CD14-positive monocyte (primary cell): ENCODE results near the gene MAP2. TPM values are rescaled to one million over a fixed set of nuclear protein-coding genes. Genes with fewer than 3 reads are reported as not detected.

ENCODE experiments used
- DNase-seq, 3 donors: peaks; one replicate each; pipeline ENCODE4 v3.0.0-alpha.2; 2011 to 2022
- H2AFZ ChIP-seq: 2 replicates; pipeline ENCODE4 v1.6.0; 2012; ENCODE audit warnings: mild to moderate bottlenecking, low read depth, low read length, inconsistent platforms; ENCODE audit not compliant: insufficient read depth, poor library complexity, severe bottlenecking
- H3K27ac ChIP-seq, 2 donors: 1 replicate in 1 of 2; 2 replicates in 1 of 2; pipeline ENCODE4 v1.5.1; 2012 to 2013; ENCODE audit warnings: low read length in 2 of 2, control low read depth in 1 of 2, inconsistent platforms in 1 of 2, low read depth in 1 of 2, mild to moderate bottlenecking in 1 of 2
- H3K27me3 ChIP-seq, 2 donors: one replicate each; pipeline versions ENCODE4 v1.6.0 to v1.6.1; 2011 to 2013; ENCODE audit warnings: low read length in 2 of 2; ENCODE audit not compliant: control insufficient read depth in 2 of 2, insufficient read depth in 2 of 2
- H3K36me3 ChIP-seq, 2 donors: replicated peaks in 1 of 2; 1 replicate in 1 of 2; 2 replicates in 1 of 2; pipeline versions ENCODE4 v1.5.1 to v1.6.1; 2012 to 2013; ENCODE audit warnings: low read length in 2 of 2, control low read depth in 1 of 2, inconsistent platforms in 1 of 2, mild to moderate bottlenecking in 1 of 2; ENCODE audit not compliant: insufficient read depth in 2 of 2, control insufficient read depth in 1 of 2
- H3K4me1 ChIP-seq, 2 donors: 1 replicate in 1 of 2; 2 replicates in 1 of 2; pipeline versions ENCODE4 v1.5.1 to v1.6.1; 2012 to 2013; ENCODE audit warnings: low read length in 2 of 2, control low read depth in 1 of 2, inconsistent platforms in 1 of 2, mild to moderate bottlenecking in 1 of 2, moderate library complexity in 1 of 2; ENCODE audit not compliant: insufficient read depth in 2 of 2, control insufficient read depth in 1 of 2
- H3K4me2 ChIP-seq: replicated peaks from 2 replicates; pipeline ENCODE3; 2012; ENCODE audit warnings: low read length, moderate library complexity, mild to moderate bottlenecking; ENCODE audit not compliant: poor library complexity, severe bottlenecking; ENCODE audit errors: extremely low read depth
- H3K4me3 ChIP-seq, 3 experiments: fragments of 200-600 bp in 1 of 3; sonication (generic) in 1 of 3; replicated peaks in 1 of 3; 1 replicate in 2 of 3; 2 replicates in 1 of 3; pipeline ENCODE4 v1.5.1; 2011 to 2013; ENCODE audit warnings: low read length in 3 of 3, mild to moderate bottlenecking in 3 of 3, control low read depth in 2 of 3, low read depth in 2 of 3, inconsistent platforms in 1 of 3, moderate library complexity in 1 of 3
- H3K79me2 ChIP-seq: 2 replicates; pipeline ENCODE4 v1.6.0; 2012; ENCODE audit warnings: mild to moderate bottlenecking, control low read depth, inconsistent platforms, low read length, moderate library complexity; ENCODE audit not compliant: insufficient read depth
- H3K9ac ChIP-seq: 2 replicates; pipeline ENCODE4 v1.6.0; 2017; ENCODE audit warnings: low read length, mild to moderate bottlenecking; ENCODE audit not compliant: insufficient read depth, poor library complexity, severe bottlenecking
- H3K9me3 ChIP-seq, 2 donors: replicated peaks in 1 of 2; 1 replicate in 1 of 2; 2 replicates in 1 of 2; pipeline versions ENCODE4 v1.5.1 to v1.6.1; 2012 to 2013; ENCODE audit warnings: low read length in 2 of 2, control low read depth in 1 of 2; ENCODE audit not compliant: control insufficient read depth in 1 of 2, insufficient read depth in 1 of 2
- H4K20me1 ChIP-seq: 2 replicates; pipeline ENCODE4 v1.6.0; 2012; ENCODE audit warnings: mild to moderate bottlenecking, low read length, control low read depth, moderate library complexity; ENCODE audit not compliant: insufficient read depth
- H3K27ac Mint-ChIP-seq, 7 donors: one replicate each; pipeline ENCODE4 v1.8.0; 2020; ENCODE audit warnings: mild to moderate bottlenecking in 7 of 7, mixed read lengths in 7 of 7, moderate library complexity in 6 of 7, inconsistent platforms in 2 of 7
- H3K27me3 Mint-ChIP-seq, 3 donors: one replicate each; pipeline ENCODE4 v1.8.0; 2021 to 2022; ENCODE audit warnings: low read depth in 3 of 3, mild to moderate bottlenecking in 3 of 3, mixed read lengths in 3 of 3, moderate library complexity in 3 of 3, inconsistent platforms in 1 of 3
- H3K36me3 Mint-ChIP-seq, 2 donors: one replicate each; pipeline ENCODE4 v1.8.0; 2020; ENCODE audit warnings: mixed read lengths in 2 of 2, inconsistent platforms in 1 of 2, mild to moderate bottlenecking in 1 of 2
- H3K4me1 Mint-ChIP-seq: one replicate; pipeline ENCODE4 v1.8.0; 2020; ENCODE audit warnings: mild to moderate bottlenecking, mixed read lengths
- H3K4me3 Mint-ChIP-seq, 2 donors: one replicate each; pipeline ENCODE4 v1.8.0; 2020; ENCODE audit warnings: mild to moderate bottlenecking in 2 of 2, mixed read lengths in 2 of 2, moderate library complexity in 1 of 2
- H3K9me3 Mint-ChIP-seq, 7 donors: one replicate each; pipeline ENCODE4 v1.8.0; 2020 to 2022; ENCODE audit warnings: mixed read lengths in 7 of 7, mild to moderate bottlenecking in 6 of 7, moderate library complexity in 6 of 7, inconsistent platforms in 2 of 7
- WGBS: methylation state at CpG from one replicate; pipeline ENCODE4 v1.1.5; 2013; ENCODE audit warnings: missing lambda C conversion rate; ENCODE audit not compliant: insufficient coverage; 5-methylcytosine and 5-hydroxymethylcytosine counted together
- intact Hi-C, 2 donors: fragments of 100-400 bp; cut with micrococcal nuclease; formaldehyde crosslinking; loops; one replicate each; pipeline versions ENCODE4 v1.15.0 to v1.15.1; 2023
- polyA plus RNA-seq, 3 donors: library from polyadenylated mRNA; depleted of rRNA in 1 of 3; unstranded in 2 of 3; stranded (reverse) in 1 of 3; fragments of 300-500 nt in 2 of 3; fragments of >200 nt in 1 of 3; fragmentation: Illumina TruSeq in 2 of 3; gene quantifications; 1 replicate in 2 of 3; 2 replicates in 1 of 3; pipeline ENCODE4 v1.2.3, GENCODE V29; 2012 to 2021
- TF ChIP-seq, protein P1 (sequence below): fragments of 200-600 bp; IDR thresholded peaks from one replicate; pipeline ENCODE4 v1.8.0; 2022; ENCODE audit warnings: antibody characterized with exemption, mild to moderate bottlenecking

The MAP2 gene
- polyA plus RNA-seq, 3 donors: not detected

DNA sequence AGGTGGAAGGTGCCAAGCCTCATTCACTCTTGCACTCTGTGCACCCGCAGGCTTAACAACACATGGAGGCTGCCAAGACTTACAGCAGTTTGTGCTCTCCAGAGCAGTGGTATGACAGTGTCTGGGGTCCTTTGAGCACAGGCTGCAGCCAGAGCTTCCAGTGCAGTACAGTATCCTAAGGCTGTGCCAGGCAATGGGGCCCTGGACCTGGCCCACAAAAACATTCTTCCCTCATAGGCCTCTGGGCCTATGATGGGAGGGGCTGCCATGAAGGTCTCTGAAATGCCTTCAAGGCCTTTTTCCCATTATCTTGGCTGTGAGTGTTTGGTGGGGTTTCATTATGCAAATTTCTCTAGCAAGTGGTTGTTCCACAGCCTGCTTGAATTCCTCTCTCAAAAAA, 74.8 kb downstream of the MAP2 start:
- Mint-ChIP-seq H3K4me3 (no peak overlapping the region), H3K27ac (no peak overlapping the region), H3K27me3 (peaks cover 0 to 3% (median 0%) of the 10 kb centered on the region in 3 donors), H3K9me3 (peaks cover 2 to 10% (median 5%) of the 10 kb centered on the region in 7 donors), H3K4me1 (peaks cover 9% of the 10 kb centered on the region), H3K36me3 (no peaks in the 10 kb centered on the region)
- Histone ChIP-seq H3K27me3 (no peaks in the 10 kb centered on the region), H2AFZ (no peak overlapping the region), H4K20me1 (no peaks in the 10 kb centered on the region), H3K9me3 (peaks cover 0 to 10% of the 10 kb centered on the region in 2 donors), H3K27ac (no peak overlapping the region), H3K9ac (no peak overlapping the region), H3K79me2 (no peaks in the 10 kb centered on the region), H3K4me3 (no peak overlapping the region), H3K36me3 (no peaks in the 10 kb centered on the region), H3K4me1 (peaks cover 6% of the 10 kb centered on the region in 2 donors), H3K4me2 (no peak overlapping the region)
- intact Hi-C loops: no loop called here
- TF ChIP-seq, protein P1, sequence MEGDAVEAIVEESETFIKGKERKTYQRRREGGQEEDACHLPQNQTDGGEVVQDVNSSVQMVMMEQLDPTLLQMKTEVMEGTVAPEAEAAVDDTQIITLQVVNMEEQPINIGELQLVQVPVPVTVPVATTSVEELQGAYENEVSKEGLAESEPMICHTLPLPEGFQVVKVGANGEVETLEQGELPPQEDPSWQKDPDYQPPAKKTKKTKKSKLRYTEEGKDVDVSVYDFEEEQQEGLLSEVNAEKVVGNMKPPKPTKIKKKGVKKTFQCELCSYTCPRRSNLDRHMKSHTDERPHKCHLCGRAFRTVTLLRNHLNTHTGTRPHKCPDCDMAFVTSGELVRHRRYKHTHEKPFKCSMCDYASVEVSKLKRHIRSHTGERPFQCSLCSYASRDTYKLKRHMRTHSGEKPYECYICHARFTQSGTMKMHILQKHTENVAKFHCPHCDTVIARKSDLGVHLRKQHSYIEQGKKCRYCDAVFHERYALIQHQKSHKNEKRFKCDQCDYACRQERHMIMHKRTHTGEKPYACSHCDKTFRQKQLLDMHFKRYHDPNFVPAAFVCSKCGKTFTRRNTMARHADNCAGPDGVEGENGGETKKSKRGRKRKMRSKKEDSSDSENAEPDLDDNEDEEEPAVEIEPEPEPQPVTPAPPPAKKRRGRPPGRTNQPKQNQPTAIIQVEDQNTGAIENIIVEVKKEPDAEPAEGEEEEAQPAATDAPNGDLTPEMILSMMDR: no peak
- WGBS: 100% methylated on average over 1 of the region's 1 CpG
- DNase-seq: no peak

DNA sequence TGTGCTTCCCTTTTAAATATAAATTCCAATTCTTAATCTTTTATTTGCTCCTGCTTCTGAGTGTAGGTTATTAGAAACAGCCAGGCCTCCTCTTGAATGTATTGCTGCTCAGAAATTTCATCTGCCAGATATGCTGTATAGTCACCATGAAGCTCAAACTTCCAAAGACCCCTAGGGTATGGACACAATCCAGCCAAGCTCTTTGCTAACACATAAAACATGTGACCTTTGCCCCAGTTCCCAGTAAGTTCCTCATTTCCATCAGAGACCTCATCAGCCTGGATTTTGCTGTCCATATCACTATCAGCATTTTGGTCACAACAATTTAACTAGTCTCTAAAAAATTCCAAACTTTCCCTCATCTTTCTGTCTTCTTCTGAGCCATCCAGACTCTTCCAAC, 75.2 kb downstream of the MAP2 start:
- H3K4me3 Mint-ChIP-seq: no peak overlapping the region
- Histone ChIP-seq H3K27ac (no peak overlapping the region), H3K36me3 (no peaks in the 10 kb centered on the region), H3K9ac (no peak overlapping the region), H3K4me1 (peaks cover 6% of the 10 kb centered on the region in 2 donors), H3K79me2 (no peaks in the 10 kb centered on the region), H3K27me3 (no peaks in the 10 kb centered on the region), H3K4me2 (no peak overlapping the region), H3K9me3 (peaks cover 0 to 10% of the 10 kb centered on the region in 2 donors), H3K4me3 (no peak overlapping the region), H2AFZ (no peak overlapping the region), H4K20me1 (no peaks in the 10 kb centered on the region)
- peaks cover 0 to 3% (median 1%) of the 10 kb centered on the region in 3 donors for H3K27me3 Mint-ChIP-seq
- TF ChIP-seq, protein P1: no peak
- H3K4me1 Mint-ChIP-seq: peaks cover 9% of the 10 kb centered on the region
- H3K27ac Mint-ChIP-seq: peak overlapping the region in 2 of 7 donors; percentile 2 to 3
- H3K36me3 Mint-ChIP-seq: no peaks in the 10 kb centered on the region
- H3K9me3 Mint-ChIP-seq: peaks cover under 1 to 10% (median 5%) of the 10 kb centered on the region in 7 donors
- intact Hi-C loops: no loop called here
- peak; percentile 14 to 34 (median 28) for DNase-seq
